Heart left ventricle (tissue), 16 donors: ENCODE measurements around the gene NTPCR. TPM values are rescaled to one million over a fixed set of nuclear protein-coding genes. Genes with fewer than 3 reads are reported as not detected.

Experiments
- ATAC-seq, 4 donors: fragments of 200-7000 bp; cut with Tn5 transposase; one replicate each; pipeline ENCODE4 v1.9.1; 2020 to 2022; ENCODE audit warnings: moderate library complexity in 4 of 4, mild to moderate bottlenecking in 3 of 4, moderate number of reproducible peaks in 1 of 4
- DNase-seq, 5 donors: peaks; one replicate each; pipeline ENCODE4 v3.0.0-alpha.2; 2020
- H3K27ac ChIP-seq, 12 donors: fragments of 200-600 bp; sonication (generic) in 4 of 12; one replicate each; pipeline versions ENCODE4 v1.5.0 to v1.8.0; 2016 to 2022; ENCODE audit warnings: mild to moderate bottlenecking in 2 of 12
- H3K27me3 ChIP-seq, 9 donors: fragments of 200-600 bp; sonication (generic) in 2 of 9; one replicate each; pipeline versions ENCODE4 v1.5.1 to v1.8.0; 2016 to 2022; ENCODE audit warnings: mild to moderate bottlenecking in 3 of 9
- H3K36me3 ChIP-seq, 9 donors: fragments of 200-600 bp; sonication (generic) in 2 of 9; one replicate each; pipeline versions ENCODE4 v1.5.0 to v1.8.0; 2018 to 2022; ENCODE audit warnings: mild to moderate bottlenecking in 2 of 9
- H3K4me1 ChIP-seq, 12 donors: fragments of 200-600 bp; sonication (generic) in 4 of 12; one replicate each; pipeline versions ENCODE4 v1.5.0 to v1.8.0; 2016 to 2022; ENCODE audit warnings: mild to moderate bottlenecking in 3 of 12
- H3K4me3 ChIP-seq, 12 donors: fragments of 200-600 bp; sonication (generic) in 4 of 12; one replicate each; pipeline versions ENCODE4 v1.5.0 to v1.8.0; 2017 to 2022; ENCODE audit warnings: mild to moderate bottlenecking in 9 of 12, moderate library complexity in 4 of 12
- H3K9me3 ChIP-seq, 12 donors: fragments of 200-600 bp; sonication (generic) in 4 of 12; one replicate each; pipeline versions ENCODE4 v1.5.0 to v1.8.0; 2016 to 2022; ENCODE audit warnings: mild to moderate bottlenecking in 1 of 12
- POLR2A ChIP-seq, 2 donors: fragments of 450-650 bp; IDR thresholded peaks; one replicate each; pipeline ENCODE4 v1.6.1; 2017; ENCODE audit warnings: antibody characterized with exemption in 2 of 2, mild to moderate bottlenecking in 2 of 2, moderate library complexity in 2 of 2
- WGBS, 4 donors: extraction: QIAGEN DNeasy Blood & Tissue Kit in 2 of 4; methylation state at CpG; one replicate each; pipeline versions ENCODE4 v1.1.5 to v1.1.7; 2013 to 2018; 5-methylcytosine and 5-hydroxymethylcytosine counted together
- intact Hi-C, 10 donors: fragments of 100-400 bp; cut with DNase I; formaldehyde crosslinking; loops; one replicate each; pipeline versions ENCODE4 v1.11.1 to v1.14.2; 2022
- polyA plus RNA-seq, 2 donors: library from polyadenylated mRNA; stranded (reverse); fragments of 200-250 nt; gene quantifications; one replicate each; pipeline ENCODE4 v1.2.3, GENCODE V29; 2013
- total RNA-seq, 9 donors: library from RNA; depleted of rRNA in 2 of 9; stranded (reverse); fragments of >200 nt in 2 of 9; fragmentation: NEBNext Ultra II Directional in 3 of 9; extraction: Animal tissue kit (Norgen Biotek cat#: 25700) in 3 of 9; gene quantifications; one replicate each; pipeline versions ENCODE4 v1.1.0 to v1.2.4, GENCODE V29; 2016 to 2023
- TF ChIP-seq, protein P1 (sequence below), 12 donors: fragments of 200-600 bp; sonication (generic) in 4 of 12; IDR thresholded peaks; one replicate each; pipeline versions ENCODE4 v1.5.0 to v1.8.0; 2018 to 2022; ENCODE audit warnings: antibody characterized with exemption in 12 of 12, mild to moderate bottlenecking in 5 of 12
- donor health status: ischemic (EF 13 %, LVEDD 7.1; RV severe dilation, severe dysfunction).
- donor health status: healthy with polysubstance abuse.
- donor health status: DM: no; HTN: yes; CAD: no.
- donor health status: DM: no; HTN: no; CAD: no.
- donor health status: ischemic (EF 25% LVEDD 6.9; RV normal size, moderate dysfunction).
- donor health status: ischemic (EF 25% LVEDD 5.7; RV mildly dilated, moderate dysfunction).
- donor health status: healthy.
- donor health status: DM: yes; HTN: yes; CAD: no.
- donor health status: ischemic (EF 35%, LVEDD 5.7; RV mildly dilated, moderate dysfunction).
- donor health status: nonischemic (EF 11% LVEDD 7.7; RV severe dilation, severe dysfunction).
- donor health status: DM: yes; HTN: yes; CAD: no.
- donor health status: PGD.
- donor health status: ischemic (EF 29% LVEDD 5.4; RV normal size, mild dysfunction).
- donor health status: nonischemic (EF 23%, LVEDD 6.1; RV moderate dilation, normal function).

NTPCR gene
- total and polyA plus RNA-seq, 11 donors: 29.6 to 81.8 (median 57.8) TPM

DNA sequence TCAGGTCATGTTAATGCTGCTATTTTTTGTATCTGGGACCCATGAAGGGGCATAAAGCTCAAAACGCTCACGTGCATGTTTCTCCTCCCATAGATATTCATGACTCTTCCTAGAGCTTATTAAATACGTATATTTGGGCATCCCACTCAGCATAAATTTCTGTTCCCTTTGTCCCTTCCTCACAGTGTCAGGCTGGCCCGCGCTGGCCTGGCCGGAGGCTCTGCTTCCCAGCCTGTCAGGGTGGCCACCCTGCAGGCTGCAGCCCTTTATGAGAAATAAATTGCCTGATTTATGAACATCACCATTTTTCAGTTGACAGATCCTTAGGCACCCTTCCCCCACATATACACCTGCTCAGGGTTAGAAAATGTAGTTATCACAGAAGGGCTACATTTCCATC lies 44.0 kb upstream of the NTPCR start:
- Histone ChIP-seq H3K4me1 (peaks cover 0 to 11% (median 3%) of the 10 kb centered on the region in 12 donors), H3K4me3 (no peak overlapping the region), H3K27me3 (peaks cover 0 to 2% (median 0%) of the 10 kb centered on the region in 9 donors), H3K9me3 (no peaks in the 10 kb centered on the region), H3K27ac (peak overlapping the region in 3 of 12 donors; percentile 2 to 6 (median 6)), H3K36me3 (no peaks in the 10 kb centered on the region)
- intact Hi-C loops: no loop called here
- 95 to 98% (median 97%) methylated on average over 6 of the region's 6 CpGs for WGBS, 4 donors
- ATAC-seq (no peak), DNase-seq (no peak)
- TF ChIP-seq, protein P1, sequence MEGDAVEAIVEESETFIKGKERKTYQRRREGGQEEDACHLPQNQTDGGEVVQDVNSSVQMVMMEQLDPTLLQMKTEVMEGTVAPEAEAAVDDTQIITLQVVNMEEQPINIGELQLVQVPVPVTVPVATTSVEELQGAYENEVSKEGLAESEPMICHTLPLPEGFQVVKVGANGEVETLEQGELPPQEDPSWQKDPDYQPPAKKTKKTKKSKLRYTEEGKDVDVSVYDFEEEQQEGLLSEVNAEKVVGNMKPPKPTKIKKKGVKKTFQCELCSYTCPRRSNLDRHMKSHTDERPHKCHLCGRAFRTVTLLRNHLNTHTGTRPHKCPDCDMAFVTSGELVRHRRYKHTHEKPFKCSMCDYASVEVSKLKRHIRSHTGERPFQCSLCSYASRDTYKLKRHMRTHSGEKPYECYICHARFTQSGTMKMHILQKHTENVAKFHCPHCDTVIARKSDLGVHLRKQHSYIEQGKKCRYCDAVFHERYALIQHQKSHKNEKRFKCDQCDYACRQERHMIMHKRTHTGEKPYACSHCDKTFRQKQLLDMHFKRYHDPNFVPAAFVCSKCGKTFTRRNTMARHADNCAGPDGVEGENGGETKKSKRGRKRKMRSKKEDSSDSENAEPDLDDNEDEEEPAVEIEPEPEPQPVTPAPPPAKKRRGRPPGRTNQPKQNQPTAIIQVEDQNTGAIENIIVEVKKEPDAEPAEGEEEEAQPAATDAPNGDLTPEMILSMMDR (IDR thresholded peaks at IDR 0.05): no peak
- TF ChIP-seq POLR2A (IDR thresholded peaks at IDR 0.05): no peak

DNA sequence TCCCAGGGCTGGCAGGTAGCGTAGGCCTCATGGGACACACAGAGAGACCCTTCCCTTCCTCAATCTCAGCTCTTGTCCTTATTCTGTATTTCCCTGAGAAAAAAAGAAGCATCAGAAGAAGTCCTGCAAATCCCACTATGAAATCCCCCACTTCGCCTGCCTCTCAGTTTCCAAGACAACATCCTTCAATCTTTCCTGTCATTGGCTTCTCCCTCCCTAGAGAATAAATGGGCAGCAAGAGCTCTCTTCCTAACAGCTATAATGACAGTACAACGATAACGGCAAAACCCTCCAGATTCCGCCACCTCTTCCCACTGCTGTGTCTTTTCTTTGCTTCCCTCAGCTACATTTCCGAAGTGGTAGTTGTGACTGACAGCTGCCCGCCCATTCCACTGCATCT lies 41.6 kb upstream of the NTPCR start:
- intact Hi-C loops: no loop called here
- H3K27me3 ChIP-seq: peaks cover 0 to 2% (median 0%) of the 10 kb centered on the region in 9 donors
- peaks cover 0 to 12% (median 5%) of the 10 kb centered on the region in 12 donors for H3K4me1 ChIP-seq
- H3K9me3 ChIP-seq: no peaks in the 10 kb centered on the region
- DNase-seq (no peak), ATAC-seq (no peak)
- TF ChIP-seq, protein P1 (IDR thresholded peaks at IDR 0.05): no peak
- TF ChIP-seq POLR2A (IDR thresholded peaks at IDR 0.05): no peak
- no peak overlapping the region for H3K4me3 ChIP-seq
- no peaks in the 10 kb centered on the region for H3K36me3 ChIP-seq
- 83 to 95% (median 91%) methylated on average over 7 of the region's 7 CpGs for WGBS, 4 donors
- H3K27ac ChIP-seq: no peak overlapping the region

DNA sequence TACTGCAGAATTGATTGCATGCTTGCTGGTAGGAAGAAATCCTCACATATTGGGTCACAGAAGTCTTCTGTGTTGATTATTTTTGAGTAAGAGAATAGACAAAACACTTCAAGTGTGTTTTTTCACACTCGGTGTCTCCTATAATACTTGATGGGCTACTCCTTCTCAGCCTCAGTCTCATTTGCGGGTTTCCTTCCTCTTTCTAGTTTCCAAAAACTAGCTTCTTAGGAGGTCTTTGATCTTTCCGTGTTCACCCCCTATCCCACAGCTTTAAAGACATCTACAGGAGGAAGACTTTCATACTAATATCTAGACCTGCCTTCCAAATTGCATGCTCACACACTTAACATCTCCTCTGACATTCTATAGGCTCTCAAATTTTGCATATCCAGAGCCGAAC lies 40.7 kb upstream of the NTPCR start:
- TF ChIP-seq, protein P1 (IDR thresholded peaks at IDR 0.05): no peak
- no peak for TF ChIP-seq POLR2A (IDR thresholded peaks at IDR 0.05)
- intact Hi-C loops: no loop called here
- ATAC-seq (no peak), DNase-seq (no peak)
- Histone ChIP-seq H3K27me3 (peaks cover 0 to 2% (median 0%) of the 10 kb centered on the region in 9 donors), H3K9me3 (no peaks in the 10 kb centered on the region), H3K36me3 (no peaks in the 10 kb centered on the region), H3K27ac (no peak overlapping the region), H3K4me3 (no peak overlapping the region), H3K4me1 (peaks cover 0 to 13% (median 6%) of the 10 kb centered on the region in 12 donors)
- 80 to 95% (median 82%) methylated on average over 4 of the region's 4 CpGs for WGBS, 4 donors

DNA sequence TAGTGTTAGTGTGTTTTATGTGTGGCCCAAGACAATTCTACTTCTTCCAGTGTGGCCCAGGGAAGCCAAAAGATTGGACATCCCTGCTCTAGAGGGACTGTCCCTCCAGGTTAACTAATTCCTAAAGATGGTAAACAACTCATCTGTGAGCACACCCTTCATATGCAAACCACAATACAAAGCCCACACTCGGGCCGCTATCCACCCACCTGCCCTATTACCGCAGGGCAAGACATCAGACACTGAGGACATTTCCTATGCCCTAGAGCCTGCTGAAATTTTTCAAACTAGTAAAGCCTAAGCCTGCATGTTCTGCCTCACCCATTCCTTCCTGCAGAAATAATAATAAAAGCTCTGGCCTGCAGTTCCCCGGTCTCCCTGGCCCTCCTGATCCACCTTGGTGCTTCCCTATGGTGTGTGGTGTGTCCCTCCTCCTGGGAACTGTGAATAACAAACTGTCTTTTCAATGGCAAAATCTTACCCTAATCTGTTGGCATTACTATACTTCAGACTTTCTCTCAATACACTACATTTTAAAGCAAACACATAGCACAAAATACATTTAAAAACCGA lies 39.3 kb upstream of the NTPCR start:
- Histone ChIP-seq H3K4me1 (peaks cover 0 to 12% (median 5%) of the 10 kb centered on the region in 12 donors), H3K27me3 (peaks cover 0 to 2% (median 0%) of the 10 kb centered on the region in 9 donors), H3K27ac (no peak overlapping the region), H3K4me3 (no peak overlapping the region), H3K36me3 (no peaks in the 10 kb centered on the region), H3K9me3 (no peaks in the 10 kb centered on the region)
- DNase-seq (no peak), ATAC-seq (no peak)
- intact Hi-C loops: no loop called here
- 66 to 78% (median 68%) methylated on average over 5 of the region's 5 CpGs for WGBS, 4 donors
- TF ChIP-seq POLR2A (IDR thresholded peaks at IDR 0.05): no peak
- TF ChIP-seq, protein P1 (IDR thresholded peaks at IDR 0.05): no peak
